Cardiac fibroblast (primary cell): ENCODE measurements around the gene B4GALT6.
A peak's percentile ranks its signal among the peaks of the same experiment; 100 is the strongest.

ENCODE experiments used
- DNase-seq, 2 donors: peaks; one replicate each; pipeline versions ENCODE4 v3.0.0 to v3.0.0-alpha.2; 2010; ENCODE audit warnings: low read depth in 2 of 2
- H3K4me3 ChIP-seq, 2 donors: replicated peaks in 1 of 2; 1 replicate in 1 of 2; 2 replicates in 1 of 2; pipeline ENCODE4 v1.5.1; 2011; ENCODE audit warnings: low read depth in 2 of 2, low read length in 2 of 2, mild to moderate bottlenecking in 2 of 2, moderate library complexity in 1 of 2
- TF ChIP-seq, protein P1 (sequence below): IDR thresholded peaks from one replicate; pipeline ENCODE4 v1.5.1; 2011; ENCODE audit warnings: low read depth, mild to moderate bottlenecking, low read length, inconsistent platforms

B4GALT6 gene

DNA sequence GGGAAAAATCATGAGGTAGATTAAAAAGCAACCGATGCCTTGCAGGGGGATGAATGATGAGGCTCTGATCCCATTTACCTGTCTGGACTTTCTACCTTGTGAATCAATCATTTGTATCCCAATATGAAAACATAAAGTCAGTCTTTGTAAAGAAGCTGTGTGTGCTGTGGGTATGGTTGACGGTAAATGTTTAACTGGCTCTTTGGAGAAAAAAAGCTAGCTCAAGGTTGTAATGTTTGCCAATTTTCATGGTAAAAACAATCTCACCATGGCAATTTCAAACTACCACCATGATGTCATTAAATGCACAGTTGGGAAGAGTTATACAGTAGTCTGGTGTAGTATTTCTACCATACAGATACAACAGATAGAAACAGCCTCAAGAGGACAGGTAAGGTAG lies 78.1 kb downstream of the B4GALT6 start:
- TF ChIP-seq, protein P1, sequence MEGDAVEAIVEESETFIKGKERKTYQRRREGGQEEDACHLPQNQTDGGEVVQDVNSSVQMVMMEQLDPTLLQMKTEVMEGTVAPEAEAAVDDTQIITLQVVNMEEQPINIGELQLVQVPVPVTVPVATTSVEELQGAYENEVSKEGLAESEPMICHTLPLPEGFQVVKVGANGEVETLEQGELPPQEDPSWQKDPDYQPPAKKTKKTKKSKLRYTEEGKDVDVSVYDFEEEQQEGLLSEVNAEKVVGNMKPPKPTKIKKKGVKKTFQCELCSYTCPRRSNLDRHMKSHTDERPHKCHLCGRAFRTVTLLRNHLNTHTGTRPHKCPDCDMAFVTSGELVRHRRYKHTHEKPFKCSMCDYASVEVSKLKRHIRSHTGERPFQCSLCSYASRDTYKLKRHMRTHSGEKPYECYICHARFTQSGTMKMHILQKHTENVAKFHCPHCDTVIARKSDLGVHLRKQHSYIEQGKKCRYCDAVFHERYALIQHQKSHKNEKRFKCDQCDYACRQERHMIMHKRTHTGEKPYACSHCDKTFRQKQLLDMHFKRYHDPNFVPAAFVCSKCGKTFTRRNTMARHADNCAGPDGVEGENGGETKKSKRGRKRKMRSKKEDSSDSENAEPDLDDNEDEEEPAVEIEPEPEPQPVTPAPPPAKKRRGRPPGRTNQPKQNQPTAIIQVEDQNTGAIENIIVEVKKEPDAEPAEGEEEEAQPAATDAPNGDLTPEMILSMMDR = no peak
- no peak overlapping the region for H3K4me3 ChIP-seq
- DNase-seq = no peak

DNA sequence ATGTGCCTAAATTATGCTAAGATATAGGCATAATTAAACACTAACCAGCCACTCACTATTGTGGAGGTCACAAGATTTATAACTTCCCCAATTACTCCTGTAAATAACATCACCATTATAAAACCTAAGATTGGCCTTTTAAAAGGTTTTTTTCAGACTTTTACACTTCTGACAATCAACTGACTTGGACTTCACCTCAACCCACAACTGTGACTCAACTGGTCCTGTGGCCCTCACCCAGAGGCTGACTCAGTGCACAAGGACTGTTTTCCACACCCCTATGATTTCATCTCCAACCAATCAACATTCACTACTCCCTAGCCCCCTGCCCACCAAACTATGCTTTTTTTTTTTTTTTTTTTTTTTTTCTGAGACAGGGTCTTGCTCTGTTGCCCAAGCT lies 81.1 kb downstream of the B4GALT6 start:
- no peak overlapping the region for H3K4me3 ChIP-seq
- peak in 1 of 2 donors; percentile 7 for DNase-seq
- TF ChIP-seq, protein P1 = no peak

- no peak for DNase-seq
- TF ChIP-seq, protein P1 = no peak
- no peak overlapping the region for H3K4me3 ChIP-seq
Observed at GRCh38 chr18:31598021-31598805, 86.2 kb downstream of the B4GALT6 start.

DNA sequence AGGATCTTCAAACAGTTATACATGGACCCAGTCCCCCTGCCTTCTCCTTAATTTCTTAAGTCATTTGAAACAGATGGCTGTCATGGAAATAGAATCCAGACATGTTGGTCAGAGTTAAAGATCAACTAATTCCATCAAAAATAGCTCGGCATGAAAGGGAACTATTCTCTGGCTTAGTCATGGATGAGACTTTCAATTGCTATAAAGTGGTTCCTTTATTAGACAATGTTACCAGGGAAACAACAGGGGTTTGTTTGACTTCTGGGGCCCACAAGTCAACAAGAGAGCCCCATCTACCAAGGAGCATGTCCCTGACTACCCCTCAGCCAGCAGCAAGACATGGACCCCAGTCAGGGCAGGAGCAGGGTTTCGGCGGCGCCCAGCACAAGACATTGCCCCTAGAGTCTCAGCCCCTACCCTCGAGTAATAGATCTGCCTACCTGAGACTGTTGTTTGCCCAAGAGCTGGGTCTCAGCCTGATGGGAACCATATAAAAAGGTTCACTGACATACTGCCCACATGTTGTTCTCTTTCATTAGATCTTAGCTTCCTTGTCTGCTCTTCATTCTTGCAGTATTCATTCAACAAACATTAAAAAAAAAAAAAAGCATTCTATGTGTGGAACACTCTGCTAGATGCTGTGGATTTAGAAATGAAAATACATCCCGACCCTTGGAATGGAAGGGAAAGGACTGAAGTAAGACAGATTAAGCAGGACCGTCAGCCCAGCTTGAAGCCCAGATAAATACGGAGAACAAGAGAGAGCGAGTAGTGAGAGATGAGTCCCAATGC lies 88.1 kb downstream of the B4GALT6 start:
- H3K4me3 ChIP-seq = no peak overlapping the region
- DNase-seq = no peak
- TF ChIP-seq, protein P1 = no peak

DNA sequence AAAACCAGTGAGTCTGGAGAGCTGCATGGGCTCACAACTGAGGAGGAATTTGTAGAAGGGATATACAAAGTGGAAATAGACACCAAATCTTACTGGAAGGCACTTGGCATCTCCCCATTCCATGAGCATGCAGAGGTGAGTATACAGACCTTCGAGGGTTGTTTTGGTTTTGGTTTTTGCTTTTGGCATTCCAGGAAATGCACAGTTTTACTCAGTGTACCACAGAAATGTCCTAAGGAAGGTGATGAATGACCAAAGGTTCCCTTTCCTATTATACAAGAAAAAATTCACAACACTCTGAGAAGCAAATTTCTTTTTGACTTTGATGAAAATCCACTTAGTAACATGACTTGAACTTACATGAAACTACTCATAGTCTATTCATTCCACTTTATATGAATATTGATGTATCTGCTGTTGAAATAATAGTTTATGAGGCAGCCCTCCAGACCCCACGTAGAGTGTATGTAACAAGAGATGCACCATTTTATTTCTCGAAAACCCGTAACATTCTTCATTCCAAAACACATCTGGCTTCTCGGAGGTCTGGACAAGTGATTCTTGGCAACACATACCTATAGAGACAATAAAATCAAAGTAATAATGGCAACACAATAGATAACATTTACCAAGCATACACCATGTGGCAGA lies 89.1 kb downstream of the B4GALT6 start:
- TF ChIP-seq, protein P1 = no peak
- no peak for DNase-seq
- H3K4me3 ChIP-seq = no peak overlapping the region

GRCh38 chr18:31592506-31593157 lies 91.7 kb downstream of the B4GALT6 start:
- TF ChIP-seq, protein P1 = no peak
- H3K4me3 ChIP-seq = no peak overlapping the region
- DNase-seq = no peak
